B cell (primary cell): ENCODE results near the gene CCR5.

Source experiments
- CTCF ChIP-seq: fragments of 200-600 bp; IDR thresholded peaks from one replicate; pipeline ENCODE4 v1.8.0; 2022; ENCODE audit warnings: antibody characterized with exemption, mild to moderate bottlenecking
- EZH2 ChIP-seq: IDR thresholded peaks from 2 replicates; pipeline ENCODE4 v1.6.1; 2012; ENCODE audit warnings: borderline replicate concordance, low read depth, mild to moderate bottlenecking, moderate library complexity, low read length; ENCODE audit not compliant: insufficient read depth, poor library complexity, severe bottlenecking

GRCh38 chr3:46411271-46411670, 40.5 kb downstream of the CCR5 start:
- TF ChIP-seq CTCF (no peak), EZH2 (no peak)
